ENCODE measurements around the gene RPTOR.

Gene RPTOR

DNA sequence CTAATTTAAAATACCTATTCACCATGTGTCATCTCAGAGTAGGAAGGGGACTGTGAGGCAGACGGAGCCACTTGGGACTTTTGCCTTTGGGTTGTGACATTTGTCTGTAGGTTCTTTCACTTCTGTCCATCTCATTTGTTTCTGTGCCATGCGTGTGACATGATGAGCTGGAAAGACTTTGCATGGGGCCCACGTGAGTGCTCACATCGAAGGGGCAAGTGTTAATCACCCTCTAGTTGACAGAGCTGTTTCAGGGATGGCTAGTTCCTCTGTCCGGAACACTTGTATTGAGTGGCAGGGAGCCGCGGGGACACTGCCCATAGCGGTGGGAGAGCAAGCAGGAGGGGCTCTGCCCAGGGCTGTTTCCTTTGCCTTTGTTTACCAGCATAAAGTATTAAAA, 112.0 kb downstream of the RPTOR start:
- ChIA-PET CTCF (interaction anchor here (0.8 to 1.1 kb wide), 2 partner anchors 12 to 14 kb away, joined by 4 read pairs; no protein-coding TSS in a partner anchor), POLR2A (no interaction called here)
- no peak for TF ChIP-seq CTCF (IDR thresholded peaks at IDR 0.05; ENCODE audit: control extremely low read depth, extremely low read depth, low read depth, missing control alignments)
- DNase-seq (ENCODE audit: extremely low spot score), result peak; percentile 31

DNA sequence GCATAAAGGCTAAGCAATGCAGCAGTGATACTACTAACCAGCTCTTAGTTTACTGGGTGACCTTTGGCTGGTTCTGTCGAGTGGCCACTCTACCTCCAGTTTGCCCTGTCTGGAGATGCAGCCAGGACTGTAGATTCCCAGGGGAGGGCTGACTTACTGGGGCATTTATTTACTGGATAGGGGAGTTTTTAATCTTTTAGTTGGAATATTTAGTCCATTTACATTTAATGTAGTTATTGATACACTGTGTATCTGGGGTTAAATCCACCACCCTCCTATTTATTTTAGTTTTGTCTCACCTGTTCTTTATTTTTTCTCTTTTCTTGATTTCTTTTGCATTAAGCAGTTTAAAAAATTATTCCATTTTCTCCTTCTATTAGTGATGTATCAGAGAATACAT, 112.9 kb downstream of the RPTOR start:
- CTCF ChIA-PET, result interaction anchor here (0.8 to 1.1 kb wide), 4 partner anchors 11 to 133 kb away, joined by 3 to 4 read pairs (median 4); no protein-coding TSS in a partner anchor
- no peak for TF ChIP-seq CTCF (IDR thresholded peaks at IDR 0.05; ENCODE audit: control extremely low read depth, extremely low read depth, low read depth, missing control alignments)
- POLR2A ChIA-PET, result no interaction called here
- no peak for DNase-seq (ENCODE audit: extremely low spot score)

DNA sequence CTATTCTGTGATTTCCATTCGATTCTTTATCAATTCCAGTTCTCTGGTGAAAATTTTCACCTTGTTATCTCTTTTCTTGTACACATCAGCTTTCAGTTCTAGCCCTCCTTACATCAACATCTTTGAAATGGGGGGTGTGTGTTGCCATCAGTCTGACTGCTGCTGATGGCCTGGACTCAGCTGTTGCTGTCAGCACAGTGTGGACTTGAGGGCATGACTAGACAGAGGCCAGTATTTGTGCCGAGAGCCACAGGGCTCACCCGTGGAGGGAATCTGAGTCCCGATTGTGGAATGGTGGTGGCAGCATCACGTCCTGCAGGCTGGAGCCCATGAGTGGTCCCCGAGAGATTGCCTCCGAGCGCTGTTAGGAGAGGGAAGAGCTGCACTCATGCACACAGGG, 114.2 kb downstream of the RPTOR start:
- ChIA-PET CTCF (interaction anchor here (1.2 kb wide), 1 partner anchor 9 kb away, joined by 3 read pairs; no protein-coding TSS in a partner anchor), POLR2A (no interaction called here)
- DNase-seq (ENCODE audit: extremely low spot score), result no peak
- TF ChIP-seq CTCF (IDR thresholded peaks at IDR 0.05; ENCODE audit: control extremely low read depth, extremely low read depth, low read depth, missing control alignments), result no peak

DNA sequence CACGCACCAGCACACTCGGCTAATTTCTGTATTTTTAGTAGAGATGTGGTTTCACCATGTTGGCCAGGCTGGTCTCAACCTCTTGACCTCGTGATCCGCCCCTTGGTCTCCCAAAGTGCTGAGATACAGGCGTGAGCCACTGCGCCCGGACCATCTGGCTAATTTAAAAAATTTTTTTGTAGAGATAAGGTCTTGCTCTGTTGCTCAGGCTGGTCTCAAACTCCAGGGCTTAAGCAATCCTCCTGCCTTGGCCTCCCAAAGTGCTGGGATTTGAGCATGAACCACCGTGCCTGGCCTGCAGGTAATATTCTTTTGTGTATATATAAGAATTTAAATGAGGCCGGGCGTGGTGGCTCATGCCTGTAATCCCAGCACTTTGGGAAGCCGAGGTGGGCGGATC, 115.0 kb downstream of the RPTOR start:
- POLR2A ChIA-PET, result no interaction called here
- CTCF ChIA-PET, result interaction anchor here (1.2 kb wide), 1 partner anchor 10 kb away, joined by 3 read pairs; no protein-coding TSS in a partner anchor
- TF ChIP-seq CTCF (IDR thresholded peaks at IDR 0.05; ENCODE audit: control extremely low read depth, extremely low read depth, low read depth, missing control alignments), result no peak
- no peak for DNase-seq (ENCODE audit: extremely low spot score)

GRCh38 chr17:80660527-80661198, 116.0 kb downstream of the RPTOR start:
- ChIA-PET POLR2A (no interaction called here), CTCF (no interaction called here)
- no peak for DNase-seq (ENCODE audit: extremely low spot score)
- TF ChIP-seq CTCF (IDR thresholded peaks at IDR 0.05; ENCODE audit: control extremely low read depth, extremely low read depth, low read depth, missing control alignments), result no peak

- TF ChIP-seq CTCF (IDR thresholded peaks at IDR 0.05; ENCODE audit: control extremely low read depth, extremely low read depth, low read depth, missing control alignments), result no peak
- ChIA-PET CTCF (no interaction called here), POLR2A (no interaction called here)
- no peak for DNase-seq (ENCODE audit: extremely low spot score)
Observed at GRCh38 chr17:80662557-80662956, 117.9 kb downstream of the RPTOR start.

Measured in GM10248 (cell line).